Mammary epithelial cell (primary cell): ENCODE measurements around the gene ZNF687.

ENCODE experiments used
- EZH2 ChIP-seq: IDR thresholded peaks from 2 replicates; pipeline ENCODE4 v1.6.1; 2012; ENCODE audit warnings: low read length, inconsistent platforms, borderline replicate concordance
- TF ChIP-seq, protein P1 (sequence below), 2 donors: IDR thresholded peaks in 1 of 2; conservative IDR thresholded peaks in 1 of 2; 2 replicates each; pipeline ENCODE4 v1.5.1; 2011 to 2012; ENCODE audit warnings: inconsistent platforms in 2 of 2, low read length in 2 of 2, mild to moderate bottlenecking in 2 of 2, control low read depth in 1 of 2, low read depth in 1 of 2; ENCODE audit not compliant: insufficient read depth in 1 of 2; ENCODE audit errors: extremely low read depth in 1 of 2

GRCh38 chr1:151324390-151324930 lies 42.4 kb downstream of the ZNF687 start:
- TF ChIP-seq, protein P1, sequence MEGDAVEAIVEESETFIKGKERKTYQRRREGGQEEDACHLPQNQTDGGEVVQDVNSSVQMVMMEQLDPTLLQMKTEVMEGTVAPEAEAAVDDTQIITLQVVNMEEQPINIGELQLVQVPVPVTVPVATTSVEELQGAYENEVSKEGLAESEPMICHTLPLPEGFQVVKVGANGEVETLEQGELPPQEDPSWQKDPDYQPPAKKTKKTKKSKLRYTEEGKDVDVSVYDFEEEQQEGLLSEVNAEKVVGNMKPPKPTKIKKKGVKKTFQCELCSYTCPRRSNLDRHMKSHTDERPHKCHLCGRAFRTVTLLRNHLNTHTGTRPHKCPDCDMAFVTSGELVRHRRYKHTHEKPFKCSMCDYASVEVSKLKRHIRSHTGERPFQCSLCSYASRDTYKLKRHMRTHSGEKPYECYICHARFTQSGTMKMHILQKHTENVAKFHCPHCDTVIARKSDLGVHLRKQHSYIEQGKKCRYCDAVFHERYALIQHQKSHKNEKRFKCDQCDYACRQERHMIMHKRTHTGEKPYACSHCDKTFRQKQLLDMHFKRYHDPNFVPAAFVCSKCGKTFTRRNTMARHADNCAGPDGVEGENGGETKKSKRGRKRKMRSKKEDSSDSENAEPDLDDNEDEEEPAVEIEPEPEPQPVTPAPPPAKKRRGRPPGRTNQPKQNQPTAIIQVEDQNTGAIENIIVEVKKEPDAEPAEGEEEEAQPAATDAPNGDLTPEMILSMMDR (conservative IDR thresholded peaks at IDR 0.05 in 1 of 2, IDR thresholded peaks at IDR 0.05 in 1 of 2; ENCODE audit: extremely low read depth in 1 of 2, insufficient read depth in 1 of 2, low read depth in 1 of 2, low read length in 2 of 2): no peak
- no peak for TF ChIP-seq EZH2
